Measurements from ENCODE around the gene HOXC12. TPM values are rescaled to one million over a fixed set of nuclear protein-coding genes. Genes with fewer than 3 reads are reported as not detected.

The HOXC12 gene
- total RNA-seq, 1 donor from 2014 or later = 0.30 TPM

Small RNAs within 50 kb of the gene (small RNA-seq; reads per million reads assigned to genes)
- gene AC012531.3 (ENCODE audit: low replicate concordance) = not detected
- gene AC012531.4 (ENCODE audit: low replicate concordance) = not detected
- 65.1 reads per million, percentile 96 among the genes with 10 or more reads in this experiment for gene MIR196A2 (ENCODE audit: low replicate concordance)
- gene RF01905 (ENCODE audit: low replicate concordance) = not detected
- gene RF01906 (ENCODE audit: low replicate concordance) = not detected

Other genes with a start within 250 kb of the HOXC12 start
- gene CALCOCO1, start 227.5 kb upstream of the HOXC12 start, total RNA-seq = 110 TPM
- not detected for gene CISTR, start 202.9 kb upstream of the HOXC12 start, total RNA-seq
- gene HOXC13, start 16.1 kb upstream of the HOXC12 start, total RNA-seq = 5.8 TPM
- gene HOXC11, start 18.2 kb downstream of the HOXC12 start, total RNA-seq = 2.4 TPM
- 0.79 TPM for gene HOTAIR, start 20.1 kb downstream of the HOXC12 start, total RNA-seq
- gene HOXC10, start 30.2 kb downstream of the HOXC12 start, total RNA-seq = 2.6 TPM
- 4.0 TPM for gene HOXC9, start 45.3 kb downstream of the HOXC12 start, total RNA-seq
- 2.0 TPM for gene HOXC8, start 54.1 kb downstream of the HOXC12 start, total RNA-seq
- gene HOXC6, start 73.5 kb downstream of the HOXC12 start, total RNA-seq = 6.0 TPM
- gene HOXC5, start 78.1 kb downstream of the HOXC12 start, total RNA-seq = 1.4 TPM
- gene HOXC4, start 98.9 kb downstream of the HOXC12 start, total RNA-seq = 3.6 TPM
- 20.9 TPM for gene SMUG1, start 234.1 kb downstream of the HOXC12 start, total RNA-seq

Measured in skin of body (tissue), 2 donors.